Fibroblast of lung (primary cell): Measurements from ENCODE around the gene STAT3. TPM values are rescaled to one million over a fixed set of nuclear protein-coding genes. Genes with fewer than 3 reads are reported as not detected.

Experiments used
- DNase-seq, 2 donors: peaks; one replicate each; pipeline versions ENCODE4 v3.0.0 to v3.0.0-alpha.2; 2010; ENCODE audit warnings: low read depth in 2 of 2
- H2AFZ ChIP-seq: 2 replicates; pipeline ENCODE4 v1.5.1; 2012; ENCODE audit warnings: low read length, control low read depth, inconsistent platforms
- H3K27ac ChIP-seq: 2 replicates; pipeline ENCODE4 v1.5.1; 2011; ENCODE audit warnings: low read length, control low read depth; ENCODE audit not compliant: insufficient read depth
- H3K27me3 ChIP-seq: 2 replicates; pipeline ENCODE4 v1.5.1; 2011; ENCODE audit warnings: mild to moderate bottlenecking, low read length; ENCODE audit not compliant: control insufficient read depth, insufficient read depth
- H3K36me3 ChIP-seq: 2 replicates; pipeline ENCODE4 v1.5.1; 2011; ENCODE audit warnings: low read length; ENCODE audit not compliant: control insufficient read depth, insufficient read depth
- H3K4me1 ChIP-seq: 2 replicates; pipeline ENCODE4 v1.5.1; 2011; ENCODE audit warnings: low read length; ENCODE audit not compliant: control insufficient read depth, insufficient read depth; ENCODE audit errors: extremely low read depth
- H3K4me2 ChIP-seq: 2 replicates; pipeline ENCODE4 v1.5.1; 2011; ENCODE audit warnings: low read length, control low read depth; ENCODE audit not compliant: insufficient read depth; ENCODE audit errors: extremely low read depth
- H3K4me3 ChIP-seq, 4 experiments: fragments of 200-600 bp in 1 of 4; sonication (generic) in 1 of 4; replicated peaks in 1 of 4; 2 replicates each; pipeline ENCODE4 v1.5.1; 2011 to 2016; ENCODE audit warnings: low read length in 4 of 4, low read depth in 3 of 4, mild to moderate bottlenecking in 3 of 4, control low read depth in 2 of 4, inconsistent platforms in 1 of 4, mixed read lengths in 1 of 4; ENCODE audit not compliant: insufficient read depth in 1 of 4; ENCODE audit errors: control extremely low read depth in 1 of 4
- H3K79me2 ChIP-seq: 2 replicates; pipeline ENCODE4 v1.5.1; 2012; ENCODE audit warnings: mild to moderate bottlenecking, low read length, inconsistent platforms; ENCODE audit not compliant: control insufficient read depth, insufficient read depth
- H3K9ac ChIP-seq: 2 replicates; pipeline ENCODE4 v1.5.1; 2011; ENCODE audit warnings: mild to moderate bottlenecking, low read length, control low read depth; ENCODE audit not compliant: insufficient read depth
- H3K9me3 ChIP-seq: 2 replicates; pipeline ENCODE4 v1.5.1; 2012; ENCODE audit warnings: low read depth, low read length; ENCODE audit not compliant: control insufficient read depth, insufficient read depth
- H4K20me1 ChIP-seq: 2 replicates; pipeline ENCODE4 v1.5.1; 2011; ENCODE audit warnings: low read length; ENCODE audit not compliant: control insufficient read depth, insufficient read depth; ENCODE audit errors: extremely low read depth
- CTCF ChIP-seq, 2 donors: IDR thresholded peaks in 1 of 2; conservative IDR thresholded peaks in 1 of 2; 1 replicate in 1 of 2; 2 replicates in 1 of 2; pipeline ENCODE4 v1.5.1; 2011 to 2012; ENCODE audit warnings: low read length in 2 of 2, control low read depth in 1 of 2, inconsistent platforms in 1 of 2, low read depth in 1 of 2, mild to moderate bottlenecking in 1 of 2
- EZH2 ChIP-seq: IDR thresholded peaks from 2 replicates; pipeline ENCODE4 v1.5.1; 2012; ENCODE audit warnings: low read length, control low read depth, mild to moderate bottlenecking; ENCODE audit errors: missing control alignments
- polyA plus RNA-seq, 2 donors: library from polyadenylated mRNA; depleted of rRNA in 1 of 2; stranded (reverse) in 1 of 2; unstranded in 1 of 2; fragments of >200 nt; gene quantifications; 2 replicates each; pipeline ENCODE4 v1.2.1, GENCODE V29; 2011 to 2012; ENCODE audit warnings: missing spikeins in 1 of 2
- total RNA-seq: library from RNA; depleted of rRNA; stranded (reverse); fragments of >200 nt; gene quantifications from 2 replicates; pipeline ENCODE4 v1.2.1, GENCODE V29; 2014

STAT3 gene
- total and polyA plus RNA-seq, 2 donors (not counting 1 experiment from before 2014, with no cell fraction given), result 75.0 to 101 TPM

- H4K20me1 ChIP-seq, result no peaks in the 10 kb centered on the region
- no peaks in the 10 kb centered on the region for H3K27me3 ChIP-seq
- H3K4me3 ChIP-seq, result no peak overlapping the region
- H3K9ac ChIP-seq, result no peak overlapping the region
- no peak overlapping the region for H3K4me2 ChIP-seq
- H2AFZ ChIP-seq, result no peak overlapping the region
- no peaks in the 10 kb centered on the region for H3K36me3 ChIP-seq
- TF ChIP-seq EZH2 (no peak), CTCF (conservative IDR thresholded peaks at IDR 0.05 in 1 of 2, IDR thresholded peaks at IDR 0.05 in 1 of 2; ENCODE audit: low read depth in 1 of 2, low read length in 2 of 2) (no peak)
- H3K4me1 ChIP-seq, result peaks cover 16% of the 10 kb centered on the region
- H3K27ac ChIP-seq, result peak overlapping the region; percentile 100
- no peaks in the 10 kb centered on the region for H3K9me3 ChIP-seq
- peaks cover 30% of the 10 kb centered on the region for H3K79me2 ChIP-seq
- no peak for DNase-seq
These were observed 1.7 kb upstream of the STAT3 start for GRCh38 chr17:42389899-42390298.

GRCh38 chr17:42389135-42389417 lies 834 bp upstream of the STAT3 start:
- H3K9ac ChIP-seq, result peak overlapping the region; percentile 68
- H3K4me3 ChIP-seq, result peak overlapping the region; percentile 44 to 75 (median 56)
- H3K27ac ChIP-seq, result peak overlapping the region; percentile 100
- no peak for TF ChIP-seq CTCF (conservative IDR thresholded peaks at IDR 0.05 in 1 of 2, IDR thresholded peaks at IDR 0.05 in 1 of 2; ENCODE audit: low read depth in 1 of 2, low read length in 2 of 2)
- no peak for TF ChIP-seq EZH2
- no peak for DNase-seq
- H3K4me1 ChIP-seq, result peaks cover 16% of the 10 kb centered on the region
- no peaks in the 10 kb centered on the region for H3K27me3 ChIP-seq
- H3K9me3 ChIP-seq, result no peaks in the 10 kb centered on the region
- H3K79me2 ChIP-seq, result peaks cover 38% of the 10 kb centered on the region
- H3K4me2 ChIP-seq, result peak overlapping the region; percentile 86
- H3K36me3 ChIP-seq, result no peaks in the 10 kb centered on the region
- peak overlapping the region; percentile 45 for H2AFZ ChIP-seq
- no peaks in the 10 kb centered on the region for H4K20me1 ChIP-seq

- peak overlapping the region; percentile 98 for H3K9ac ChIP-seq
- H3K79me2 ChIP-seq, result peaks cover 48% of the 10 kb centered on the region
- peak overlapping the region; percentile 81 to 99 (median 92) for H3K4me3 ChIP-seq
- peak in 1 of 2 donors; percentile 33 for DNase-seq
- no peaks in the 10 kb centered on the region for H3K27me3 ChIP-seq
- peak overlapping the region; percentile 98 for H3K4me2 ChIP-seq
- H3K27ac ChIP-seq, result peak overlapping the region; percentile 100
- H3K4me1 ChIP-seq, result peaks cover 16% of the 10 kb centered on the region
- H4K20me1 ChIP-seq, result no peaks in the 10 kb centered on the region
- TF ChIP-seq CTCF (conservative IDR thresholded peaks at IDR 0.05 in 1 of 2, IDR thresholded peaks at IDR 0.05 in 1 of 2; ENCODE audit: low read depth in 1 of 2, low read length in 2 of 2), result no peak
- TF ChIP-seq EZH2, result no peak
- H3K9me3 ChIP-seq, result no peaks in the 10 kb centered on the region
- H3K36me3 ChIP-seq, result no peaks in the 10 kb centered on the region
- H2AFZ ChIP-seq, result no peak overlapping the region
These were observed 421 bp downstream of the STAT3 start for GRCh38 chr17:42387661-42388380.
